ENCODE results near the gene ELOVL2. TPM values are rescaled to one million over a fixed set of nuclear protein-coding genes. Genes with fewer than 3 reads are reported as not detected.
"Not testable (repeated sequence)": the region's sequence is repeated elsewhere in the genome, so short reads cannot be mapped to it uniquely, and the experiment has no call there.

Gene ELOVL2
- total and polyA plus RNA-seq, 2 donors (not counting 1 experiment from before 2014, with no cell fraction given): not detected

DNA sequence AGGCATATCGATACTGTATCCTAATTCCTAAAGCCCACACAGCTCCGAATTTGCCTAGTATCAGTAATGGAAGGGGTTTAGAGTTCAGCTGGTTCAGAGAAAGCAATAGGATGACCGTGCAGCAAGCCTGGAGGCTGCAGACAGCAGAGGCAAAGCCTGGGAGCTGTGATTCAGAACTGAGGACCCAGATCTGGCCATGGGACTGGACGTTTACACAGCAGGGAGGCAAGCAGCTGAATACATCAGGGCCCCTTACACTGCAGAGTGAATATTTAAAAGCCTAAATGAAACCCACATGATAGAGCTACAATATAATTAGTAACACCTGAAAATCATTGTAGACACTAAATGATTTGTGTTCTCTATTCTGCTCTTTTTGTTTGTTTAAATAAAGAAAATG is 38.0 kb downstream of the ELOVL2 start:
- peaks cover 17% of the 10 kb centered on the region for H3K27me3 Mint-ChIP-seq
- no peak for ATAC-seq (ENCODE audit: low read depth)

DNA sequence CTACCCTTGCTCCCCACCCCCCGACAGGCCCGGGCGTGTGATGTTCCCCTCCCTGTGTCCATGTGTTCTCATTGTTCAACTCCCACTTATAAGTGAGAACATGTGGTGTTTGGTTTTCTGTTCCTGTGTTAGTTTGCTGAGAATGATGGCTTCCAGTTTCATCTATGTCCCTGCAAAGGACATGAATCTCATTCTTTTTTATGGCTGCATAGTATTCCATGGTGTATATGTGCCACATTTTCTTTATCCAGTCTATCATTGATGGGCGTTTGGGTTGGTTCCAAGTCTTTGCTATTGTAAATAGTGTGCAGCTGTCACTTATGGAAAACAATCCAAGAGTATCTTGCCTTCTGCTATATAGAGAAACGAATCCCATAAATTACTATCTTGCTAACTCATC is 40.8 kb downstream of the ELOVL2 start:
- H3K4me1 Mint-ChIP-seq; intact Hi-C loops (cut with micrococcal nuclease); ATAC-seq (ENCODE audit: low read depth); H3K4me2 ChIP-seq (replicated peaks; ENCODE audit: low read depth, low read length, poor library complexity, severe bottlenecking); H4K20me1 ChIP-seq (ENCODE audit: control insufficient read depth, insufficient read depth, low read length, poor library complexity, severe bottlenecking); H3K4me1 ChIP-seq (ENCODE audit: control insufficient read depth in 2 of 2, insufficient read depth in 2 of 2, low read length in 2 of 2); H3K4me3 Mint-ChIP-seq; POLR2A ChIA-PET; CTCF ChIA-PET; H3K27ac Mint-ChIP-seq; H3K9me3 Mint-ChIP-seq (ENCODE audit: insufficient read depth); H3K9me3 ChIP-seq (ENCODE audit: control extremely low read depth in 1 of 3, control insufficient read depth in 2 of 3, insufficient read depth in 1 of 3, low read length in 2 of 3); DNase-seq; H3K36me3 ChIP-seq (replicated peaks in 1 of 2; ENCODE audit: control extremely low read depth in 1 of 2, control insufficient read depth in 1 of 2, extremely low read depth in 1 of 2, insufficient read depth in 2 of 2, low read length in 1 of 2); H3K79me2 ChIP-seq (ENCODE audit: control insufficient read depth, insufficient read depth, low read length); H3K9ac ChIP-seq (ENCODE audit: low read length); H3K27me3 ChIP-seq (replicated peaks in 1 of 4; ENCODE audit: control extremely low read depth in 1 of 4, control insufficient read depth in 3 of 4, insufficient read depth in 4 of 4, low read length in 3 of 4); H3K4me3 ChIP-seq (ENCODE audit: control extremely low read depth in 1 of 5, extremely low read depth in 1 of 5, insufficient read depth in 1 of 5, low read depth in 2 of 5, low read length in 4 of 5); H3K27ac ChIP-seq (ENCODE audit: low read length in 2 of 2); H2AFZ ChIP-seq (ENCODE audit: insufficient read depth, low read depth, low read length, poor library complexity, severe bottlenecking): not testable (repeated sequence)
- peaks cover 16% of the 10 kb centered on the region for H3K27me3 Mint-ChIP-seq
- no CpG with 5 or more reads among the region's 5 CpGs for WGBS (ENCODE audit: insufficient coverage)

More for the DNA sequence above, 38.0 kb downstream of the ELOVL2 start:
- H3K79me2 ChIP-seq (ENCODE audit: control insufficient read depth, insufficient read depth, low read length): no peaks in the 10 kb centered on the region
- no peak overlapping the region for H3K9ac ChIP-seq (ENCODE audit: low read length)
- H3K4me3 Mint-ChIP-seq: no peak overlapping the region
- no peaks in the 10 kb centered on the region for H4K20me1 ChIP-seq (ENCODE audit: control insufficient read depth, insufficient read depth, low read length, poor library complexity, severe bottlenecking)
- H3K27me3 ChIP-seq (replicated peaks in 1 of 4; ENCODE audit: control extremely low read depth in 1 of 4, control insufficient read depth in 3 of 4, insufficient read depth in 4 of 4, low read length in 3 of 4): no peaks in the 10 kb centered on the region
- no peak overlapping the region for H3K4me3 ChIP-seq (ENCODE audit: control extremely low read depth in 1 of 5, extremely low read depth in 1 of 5, insufficient read depth in 1 of 5, low read depth in 2 of 5, low read length in 4 of 5)
- no peak for DNase-seq
- no peaks in the 10 kb centered on the region for H3K9me3 Mint-ChIP-seq (ENCODE audit: insufficient read depth)
- ChIA-PET POLR2A (no interaction called here), CTCF (no interaction called here)
- 87% methylated on average over 2 of the region's 4 CpGs for WGBS (ENCODE audit: insufficient coverage)
- TF ChIP-seq, protein P1, sequence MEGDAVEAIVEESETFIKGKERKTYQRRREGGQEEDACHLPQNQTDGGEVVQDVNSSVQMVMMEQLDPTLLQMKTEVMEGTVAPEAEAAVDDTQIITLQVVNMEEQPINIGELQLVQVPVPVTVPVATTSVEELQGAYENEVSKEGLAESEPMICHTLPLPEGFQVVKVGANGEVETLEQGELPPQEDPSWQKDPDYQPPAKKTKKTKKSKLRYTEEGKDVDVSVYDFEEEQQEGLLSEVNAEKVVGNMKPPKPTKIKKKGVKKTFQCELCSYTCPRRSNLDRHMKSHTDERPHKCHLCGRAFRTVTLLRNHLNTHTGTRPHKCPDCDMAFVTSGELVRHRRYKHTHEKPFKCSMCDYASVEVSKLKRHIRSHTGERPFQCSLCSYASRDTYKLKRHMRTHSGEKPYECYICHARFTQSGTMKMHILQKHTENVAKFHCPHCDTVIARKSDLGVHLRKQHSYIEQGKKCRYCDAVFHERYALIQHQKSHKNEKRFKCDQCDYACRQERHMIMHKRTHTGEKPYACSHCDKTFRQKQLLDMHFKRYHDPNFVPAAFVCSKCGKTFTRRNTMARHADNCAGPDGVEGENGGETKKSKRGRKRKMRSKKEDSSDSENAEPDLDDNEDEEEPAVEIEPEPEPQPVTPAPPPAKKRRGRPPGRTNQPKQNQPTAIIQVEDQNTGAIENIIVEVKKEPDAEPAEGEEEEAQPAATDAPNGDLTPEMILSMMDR (IDR thresholded peaks at IDR 0.05): no peak
- TF ChIP-seq EZH2 (IDR thresholded peaks at IDR 0.05; ENCODE audit: borderline replicate concordance, insufficient read depth, low read depth, low read length, poor library complexity, severe bottlenecking): no peak
- no peak overlapping the region for H3K27ac ChIP-seq (ENCODE audit: low read length in 2 of 2)
- H3K4me2 ChIP-seq (replicated peaks; ENCODE audit: low read depth, low read length, poor library complexity, severe bottlenecking): no peak overlapping the region
- no peak overlapping the region for H2AFZ ChIP-seq (ENCODE audit: insufficient read depth, low read depth, low read length, poor library complexity, severe bottlenecking)
- peaks cover 0 to 2% (median 0%) of the 10 kb centered on the region in 3 donors for H3K9me3 ChIP-seq (ENCODE audit: control extremely low read depth in 1 of 3, control insufficient read depth in 2 of 3, insufficient read depth in 1 of 3, low read length in 2 of 3)
- intact Hi-C loops (cut with micrococcal nuclease): no loop called here
- no peaks in the 10 kb centered on the region for H3K4me1 ChIP-seq (ENCODE audit: control insufficient read depth in 2 of 2, insufficient read depth in 2 of 2, low read length in 2 of 2)
- no peaks in the 10 kb centered on the region for H3K4me1 Mint-ChIP-seq
- no peak overlapping the region for H3K27ac Mint-ChIP-seq
- no peaks in the 10 kb centered on the region for H3K36me3 ChIP-seq (replicated peaks in 1 of 2; ENCODE audit: control extremely low read depth in 1 of 2, control insufficient read depth in 1 of 2, extremely low read depth in 1 of 2, insufficient read depth in 2 of 2, low read length in 1 of 2)

Data from B cell (primary cell).